HG02938 (cell line): ENCODE results near the gene NHSL2.
"Not testable (repeated sequence)": the region's sequence is repeated elsewhere in the genome, so short reads cannot be mapped to it uniquely, and the experiment has no call there.

Experiments
- ATAC-seq: cut with Tn5 transposase; IDR thresholded peaks from one replicate; pipeline ENCODE4 v1.9.1; 2021; ENCODE audit warnings: mild to moderate bottlenecking, moderate library complexity; ENCODE audit not compliant: unreplicated experiment

NHSL2 gene

GRCh38 chrX:71922686-71923085, 12.0 kb downstream of the NHSL2 start:
- ATAC-seq: no peak

- no peak for ATAC-seq
Observed at GRCh38 chrX:71923516-71923915, 12.9 kb downstream of the NHSL2 start.

- ATAC-seq: no peak
Observed at GRCh38 chrX:71927040-71927439, 16.4 kb downstream of the NHSL2 start.

- ATAC-seq: no peak
Observed at GRCh38 chrX:71928856-71929255, 18.2 kb downstream of the NHSL2 start.

- ATAC-seq: no peak
Observed at GRCh38 chrX:71930298-71930697, 19.7 kb downstream of the NHSL2 start.

- no peak for ATAC-seq
Observed at GRCh38 chrX:71935476-71935875, 24.8 kb downstream of the NHSL2 start.

- ATAC-seq: no peak
Observed at GRCh38 chrX:71936632-71937031, 26.0 kb downstream of the NHSL2 start.

- ATAC-seq: no peak
Observed at GRCh38 chrX:71938371-71938770, 27.7 kb downstream of the NHSL2 start.

GRCh38 chrX:71941145-71941544, 30.5 kb downstream of the NHSL2 start:
- no peak for ATAC-seq

GRCh38 chrX:71941776-71942175, 31.1 kb downstream of the NHSL2 start:
- ATAC-seq: no peak

GRCh38 chrX:71944369-71944768, 33.7 kb downstream of the NHSL2 start:
- ATAC-seq: no peak

GRCh38 chrX:71945237-71945805, 34.7 kb downstream of the NHSL2 start:
- ATAC-seq: no peak

GRCh38 chrX:71949363-71949762, 38.7 kb downstream of the NHSL2 start:
- no peak for ATAC-seq

- no peak for ATAC-seq
Observed at GRCh38 chrX:71949844-71950445, 39.3 kb downstream of the NHSL2 start.

GRCh38 chrX:71953391-71953790, 42.7 kb downstream of the NHSL2 start:
- ATAC-seq: no peak

- no peak for ATAC-seq
Observed at GRCh38 chrX:71953946-71954345, 43.3 kb downstream of the NHSL2 start.

GRCh38 chrX:71954458-71954857, 43.8 kb downstream of the NHSL2 start:
- no peak for ATAC-seq

GRCh38 chrX:71955530-71956120, 45.0 kb downstream of the NHSL2 start:
- no peak for ATAC-seq

- ATAC-seq: no peak
Observed at GRCh38 chrX:71958281-71958675, 47.6 kb downstream of the NHSL2 start.

GRCh38 chrX:71964184-71964583, 53.5 kb downstream of the NHSL2 start:
- ATAC-seq: not testable (repeated sequence)

GRCh38 chrX:71974916-71975315, 64.3 kb downstream of the NHSL2 start:
- no peak for ATAC-seq

GRCh38 chrX:71976753-71977152, 66.1 kb downstream of the NHSL2 start:
- no peak for ATAC-seq

GRCh38 chrX:71978164-71978563, 67.5 kb downstream of the NHSL2 start:
- ATAC-seq: no peak
